Spleen (tissue), 11 donors: ENCODE results near the gene SSTR3. TPM values are rescaled to one million over a fixed set of nuclear protein-coding genes. Genes with fewer than 3 reads are reported as not detected.

Source experiments
- DNase-seq: peaks from one replicate; pipeline ENCODE4 v3.0.0-alpha.2; 2020
- H3K27ac ChIP-seq, 8 donors: fragments of 200-600 bp; sonication (generic) in 7 of 8; 1 replicate in 4 of 8; 2 replicates in 4 of 8; pipeline versions ENCODE4 v1.5.0 to v1.8.0; 2016 to 2021; ENCODE audit warnings: inconsistent platforms in 4 of 8, mild to moderate bottlenecking in 4 of 8, moderate library complexity in 1 of 8
- H3K27me3 ChIP-seq, 7 donors: fragments of 200-600 bp; sonication (generic) in 6 of 7; replicated peaks in 1 of 7; 1 replicate in 4 of 7; 2 replicates in 3 of 7; pipeline versions ENCODE4 v1.5.0 to v1.8.0; 2016 to 2021; ENCODE audit warnings: inconsistent platforms in 3 of 7, mild to moderate bottlenecking in 1 of 7
- H3K36me3 ChIP-seq, 6 donors: fragments of 200-600 bp; sonication (generic) in 5 of 6; 1 replicate in 4 of 6; 2 replicates in 2 of 6; pipeline versions ENCODE4 v1.5.0 to v1.8.0; 2016 to 2021; ENCODE audit warnings: inconsistent platforms in 2 of 6
- H3K4me1 ChIP-seq, 6 donors: fragments of 200-600 bp; sonication (generic) in 5 of 6; 1 replicate in 3 of 6; 2 replicates in 3 of 6; pipeline versions ENCODE4 v1.5.0 to v1.8.0; 2016 to 2021; ENCODE audit warnings: inconsistent platforms in 3 of 6
- H3K4me3 ChIP-seq, 8 donors: fragments of 200-600 bp; sonication (generic) in 7 of 8; 1 replicate in 4 of 8; 2 replicates in 4 of 8; pipeline versions ENCODE4 v1.5.0 to v1.8.0; 2016 to 2021; ENCODE audit warnings: inconsistent platforms in 4 of 8, mild to moderate bottlenecking in 4 of 8, moderate library complexity in 2 of 8
- H3K9me3 ChIP-seq, 8 donors: fragments of 200-600 bp; sonication (generic) in 7 of 8; 1 replicate in 4 of 8; 2 replicates in 4 of 8; pipeline versions ENCODE4 v1.5.0 to v1.8.0; 2016 to 2021; ENCODE audit warnings: inconsistent platforms in 4 of 8
- POLR2A ChIP-seq, 3 donors: fragments of 450-650 bp; IDR thresholded peaks; one replicate each; pipeline ENCODE4 v1.5.1; 2017; ENCODE audit warnings: antibody characterized with exemption in 3 of 3, mild to moderate bottlenecking in 1 of 3
- POLR2AphosphoS5 ChIP-seq, 3 donors: sonication (generic); formaldehyde crosslinking; IDR thresholded peaks; one replicate each; pipeline ENCODE4 v1.5.1; 2017; ENCODE audit warnings: antibody characterized with exemption in 3 of 3
- WGBS, 5 donors: extraction: QIAGEN DNeasy Blood & Tissue Kit in 3 of 5; methylation state at CpG; one replicate each; pipeline versions ENCODE4 v1.1.5 to v1.1.7; 2013 to 2018; 5-methylcytosine and 5-hydroxymethylcytosine counted together
- intact Hi-C: fragments of 100-400 bp; cut with DNase I; formaldehyde crosslinking; loops from one replicate; pipeline ENCODE4 v1.15.0; 2023; ENCODE audit warnings: low total_unique reads
- polyA plus RNA-seq, 3 donors: library from polyadenylated mRNA; stranded (reverse); fragments of 200-250 nt; gene quantifications; one replicate each; pipeline ENCODE4 v1.2.1, GENCODE V29; 2013
- total RNA-seq, 7 donors: library from RNA; depleted of rRNA in 3 of 7; stranded (reverse); fragments of >200 nt in 3 of 7; fragmentation: NEBNext Ultra II Directional in 4 of 7; extraction: Animal tissue kit (Norgen Biotek cat#: 25700) in 4 of 7; gene quantifications; one replicate each; pipeline versions ENCODE4 v1.1.0 to v1.2.1, GENCODE V29; 2016 to 2021
- TF ChIP-seq, protein P1 (sequence below), 11 experiments: fragments of 200-600 bp in 7 of 11; fragments of 450-650 bp in 4 of 11; sonication (generic) in 4 of 11; IDR thresholded peaks in 8 of 11; conservative IDR thresholded peaks in 3 of 11; 1 replicate in 7 of 11; 2 replicates in 4 of 11; pipeline versions ENCODE4 v1.4.0 to v1.8.0; 2016 to 2021; ENCODE audit warnings: antibody characterized with exemption in 11 of 11, inconsistent platforms in 4 of 11, mild to moderate bottlenecking in 1 of 11
- donor health status: healthy with polysubstance abuse.
- donor health status: DM: no; HTN: no; CAD: no; lungs with moderate emphysema.
- donor health status: DM: no; HTN: no; CAD: no.
- donor health status: Bipolar disorder and iron deficiency.
- donor health status: healthy.
- donor health status: DM: no; HTN: no; CAD: no.
- donor health status: DM: yes; HTN: yes; CAD: no.

SSTR3 gene
- total and polyA plus RNA-seq, 10 donors, result 0.56 to 2.0 (median 1.1) TPM

- intact Hi-C loops, result no loop called here
- H3K4me1 ChIP-seq, result peaks cover 21 to 78% (median 44%) of the 10 kb centered on the region in 6 donors
- DNase-seq, result peak; percentile 74
- peak overlapping the region in 3 of 8 donors; percentile 64 to 84 (median 70) for H3K27ac ChIP-seq
- H3K36me3 ChIP-seq, result peaks cover 0 to 10% (median 3%) of the 10 kb centered on the region in 6 donors
- no peaks in the 10 kb centered on the region for H3K9me3 ChIP-seq
- H3K27me3 ChIP-seq, result no peaks in the 10 kb centered on the region
- WGBS, 5 donors, result 84 to 91% (median 90%) methylated on average over 28 to 31 of the region's 31 CpGs
- TF ChIP-seq POLR2A (IDR thresholded peaks at IDR 0.05) (no peak), POLR2AphosphoS5 (IDR thresholded peaks at IDR 0.05) (peak in 1 of 3 donors; percentile 23)
- TF ChIP-seq, protein P1, sequence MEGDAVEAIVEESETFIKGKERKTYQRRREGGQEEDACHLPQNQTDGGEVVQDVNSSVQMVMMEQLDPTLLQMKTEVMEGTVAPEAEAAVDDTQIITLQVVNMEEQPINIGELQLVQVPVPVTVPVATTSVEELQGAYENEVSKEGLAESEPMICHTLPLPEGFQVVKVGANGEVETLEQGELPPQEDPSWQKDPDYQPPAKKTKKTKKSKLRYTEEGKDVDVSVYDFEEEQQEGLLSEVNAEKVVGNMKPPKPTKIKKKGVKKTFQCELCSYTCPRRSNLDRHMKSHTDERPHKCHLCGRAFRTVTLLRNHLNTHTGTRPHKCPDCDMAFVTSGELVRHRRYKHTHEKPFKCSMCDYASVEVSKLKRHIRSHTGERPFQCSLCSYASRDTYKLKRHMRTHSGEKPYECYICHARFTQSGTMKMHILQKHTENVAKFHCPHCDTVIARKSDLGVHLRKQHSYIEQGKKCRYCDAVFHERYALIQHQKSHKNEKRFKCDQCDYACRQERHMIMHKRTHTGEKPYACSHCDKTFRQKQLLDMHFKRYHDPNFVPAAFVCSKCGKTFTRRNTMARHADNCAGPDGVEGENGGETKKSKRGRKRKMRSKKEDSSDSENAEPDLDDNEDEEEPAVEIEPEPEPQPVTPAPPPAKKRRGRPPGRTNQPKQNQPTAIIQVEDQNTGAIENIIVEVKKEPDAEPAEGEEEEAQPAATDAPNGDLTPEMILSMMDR (IDR thresholded peaks at IDR 0.05 in 8 of 11, conservative IDR thresholded peaks at IDR 0.05 in 3 of 11), result no peak
- no peak overlapping the region for H3K4me3 ChIP-seq
These were observed 32.5 kb downstream of the SSTR3 start for GRCh38 chr22:37179622-37180420.

DNA sequence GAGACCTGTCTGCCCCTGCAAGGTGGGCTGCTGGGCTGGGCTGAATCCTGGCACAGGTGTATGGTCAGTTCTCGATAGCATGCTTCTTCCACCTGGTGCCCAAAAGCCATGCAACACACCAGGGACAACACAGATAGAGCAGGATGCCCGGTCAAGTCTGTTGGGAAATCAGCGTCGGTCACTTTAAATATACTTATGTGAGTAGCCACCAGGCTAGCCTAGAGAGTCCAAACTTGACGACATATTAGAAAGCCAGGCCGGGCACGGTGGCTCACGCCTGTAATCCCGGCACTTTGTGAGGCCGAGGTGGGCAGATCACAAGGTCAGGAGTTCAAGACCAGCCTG lies 33.2 kb downstream of the SSTR3 start:
- Histone ChIP-seq H3K36me3 (peaks cover 0 to 10% (median 3%) of the 10 kb centered on the region in 6 donors), H3K9me3 (no peaks in the 10 kb centered on the region), H3K27me3 (no peaks in the 10 kb centered on the region), H3K27ac (peak overlapping the region in 5 of 8 donors; percentile 63 to 84 (median 70)), H3K4me1 (peaks cover 21 to 72% (median 43%) of the 10 kb centered on the region in 6 donors), H3K4me3 (no peak overlapping the region)
- intact Hi-C loops, result no loop called here
- DNase-seq, result no peak
- 60 to 93% (median 86%) methylated on average over 10 of the region's 10 CpGs for WGBS, 5 donors
- TF ChIP-seq POLR2AphosphoS5 (IDR thresholded peaks at IDR 0.05) (peak in 1 of 3 donors; percentile 0), POLR2A (IDR thresholded peaks at IDR 0.05) (no peak)

GRCh38 chr22:37178350-37179125 lies 33.7 kb downstream of the SSTR3 start:
- DNase-seq, result peak; percentile 78

DNA sequence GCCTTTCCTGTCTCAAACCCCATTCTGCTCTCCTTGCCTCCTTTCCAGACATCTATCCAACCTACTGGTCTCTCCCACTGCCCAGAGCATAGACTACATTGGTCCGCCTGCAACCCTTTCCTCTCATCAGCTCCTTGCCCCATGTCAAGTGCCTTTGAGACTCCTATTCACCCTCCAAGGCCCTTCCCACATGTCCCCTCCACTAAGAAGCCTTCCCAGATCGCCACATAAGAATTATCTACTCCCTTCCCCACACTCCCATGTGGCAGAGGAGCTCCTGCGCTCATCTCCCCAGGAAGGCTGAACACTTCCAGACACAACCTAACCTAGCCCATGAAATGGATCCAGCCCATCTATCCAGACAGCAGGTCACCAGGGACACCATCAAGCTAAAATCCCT lies 34.5 kb downstream of the SSTR3 start:
- Histone ChIP-seq H3K4me1 (peaks cover 21 to 58% (median 38%) of the 10 kb centered on the region in 6 donors), H3K36me3 (peaks cover 0 to 10% (median 3%) of the 10 kb centered on the region in 6 donors), H3K27me3 (no peaks in the 10 kb centered on the region), H3K4me3 (no peak overlapping the region), H3K9me3 (no peaks in the 10 kb centered on the region), H3K27ac (peak overlapping the region in 7 of 8 donors; percentile 54 to 84 (median 64))
- no peak for DNase-seq
- TF ChIP-seq, protein P1 (IDR thresholded peaks at IDR 0.05 in 8 of 11, conservative IDR thresholded peaks at IDR 0.05 in 3 of 11), result no peak
- intact Hi-C loops, result no loop called here
- 90 to 98% (median 95%) methylated on average over 3 of the region's 3 CpGs for WGBS, 5 donors

More at GRCh38 chr22:37178350-37179125, 33.7 kb downstream of the SSTR3 start:
- intact Hi-C loops, result no loop called here
- no peaks in the 10 kb centered on the region for H3K9me3 ChIP-seq
- no peak overlapping the region for H3K4me3 ChIP-seq
- H3K27ac ChIP-seq, result peak overlapping the region in 7 of 8 donors; percentile 54 to 84 (median 64)
- TF ChIP-seq POLR2AphosphoS5 (IDR thresholded peaks at IDR 0.05) (peak; percentile 9 to 39 (median 38)), POLR2A (IDR thresholded peaks at IDR 0.05) (no peak)
- 53 to 73% (median 63%) methylated on average over 15 to 17 of the region's 17 CpGs for WGBS, 5 donors
- H3K36me3 ChIP-seq, result peaks cover 0 to 10% (median 3%) of the 10 kb centered on the region in 6 donors
- peaks cover 21 to 66% (median 40%) of the 10 kb centered on the region in 6 donors for H3K4me1 ChIP-seq
- H3K27me3 ChIP-seq, result no peaks in the 10 kb centered on the region
